A673 (cell line): ENCODE data around the gene ZFPL1.

Experiments
- EZH2 ChIP-seq: fragments of 200-600 bp; sonication (generic); IDR thresholded peaks from 2 replicates; pipeline ENCODE4 v1.6.1; 2017; ENCODE audit warnings: borderline replicate concordance, low read depth, mild to moderate bottlenecking, mixed read lengths, antibody characterized with exemption, low read length; ENCODE audit not compliant: poor library complexity, severe bottlenecking
- TF ChIP-seq, protein P1 (sequence below): fragments of 300-800, 200-600 bp; sonication (generic); conservative IDR thresholded peaks from 2 replicates; pipeline ENCODE4 v1.5.1; 2017; ENCODE audit warnings: low read depth, mild to moderate bottlenecking, antibody characterized with exemption, low read length, moderate library complexity, mixed read lengths

DNA sequence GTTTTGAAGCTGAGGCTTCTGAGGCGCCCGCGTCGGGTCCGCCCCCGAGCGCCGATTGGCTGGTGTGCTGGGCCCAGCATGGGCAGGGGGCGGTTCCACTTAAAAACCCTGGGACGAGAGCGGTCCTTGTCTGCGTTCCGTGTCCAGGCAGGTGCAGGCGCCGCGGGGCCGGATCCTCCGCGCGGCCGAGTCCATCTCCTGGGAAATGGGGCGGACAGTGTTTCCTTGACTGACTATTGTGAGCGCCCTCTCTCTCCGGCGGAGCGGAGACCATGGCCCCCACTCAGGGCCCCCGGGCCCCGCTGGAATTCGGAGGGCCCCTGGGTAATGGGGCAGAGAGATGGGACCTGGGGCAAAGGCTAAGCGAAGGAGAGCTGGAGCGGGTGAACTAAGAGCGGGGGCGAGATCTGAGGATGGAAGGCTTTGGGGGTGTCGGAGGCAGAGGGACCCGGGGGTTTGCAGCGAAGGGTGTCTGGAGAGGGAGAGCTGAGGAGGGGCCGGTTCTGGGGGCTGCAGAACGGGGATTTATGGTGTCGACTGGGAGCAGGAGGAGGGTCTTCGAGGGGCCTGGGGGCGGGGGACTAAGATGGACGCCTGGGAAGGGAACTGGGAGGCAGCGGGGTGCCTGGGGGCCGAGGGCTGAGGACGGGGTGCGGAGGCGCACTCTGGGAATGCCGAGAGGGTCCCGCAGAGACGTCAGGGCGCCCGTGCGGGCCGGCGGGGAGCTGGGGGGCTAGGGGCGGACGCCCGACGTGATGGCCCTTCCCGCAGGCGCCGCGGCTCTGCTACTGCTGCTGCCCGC lies 27.9 kb downstream of the ZFPL1 start, which contains the start of gene TM7SF2:
- TF ChIP-seq, protein P1, sequence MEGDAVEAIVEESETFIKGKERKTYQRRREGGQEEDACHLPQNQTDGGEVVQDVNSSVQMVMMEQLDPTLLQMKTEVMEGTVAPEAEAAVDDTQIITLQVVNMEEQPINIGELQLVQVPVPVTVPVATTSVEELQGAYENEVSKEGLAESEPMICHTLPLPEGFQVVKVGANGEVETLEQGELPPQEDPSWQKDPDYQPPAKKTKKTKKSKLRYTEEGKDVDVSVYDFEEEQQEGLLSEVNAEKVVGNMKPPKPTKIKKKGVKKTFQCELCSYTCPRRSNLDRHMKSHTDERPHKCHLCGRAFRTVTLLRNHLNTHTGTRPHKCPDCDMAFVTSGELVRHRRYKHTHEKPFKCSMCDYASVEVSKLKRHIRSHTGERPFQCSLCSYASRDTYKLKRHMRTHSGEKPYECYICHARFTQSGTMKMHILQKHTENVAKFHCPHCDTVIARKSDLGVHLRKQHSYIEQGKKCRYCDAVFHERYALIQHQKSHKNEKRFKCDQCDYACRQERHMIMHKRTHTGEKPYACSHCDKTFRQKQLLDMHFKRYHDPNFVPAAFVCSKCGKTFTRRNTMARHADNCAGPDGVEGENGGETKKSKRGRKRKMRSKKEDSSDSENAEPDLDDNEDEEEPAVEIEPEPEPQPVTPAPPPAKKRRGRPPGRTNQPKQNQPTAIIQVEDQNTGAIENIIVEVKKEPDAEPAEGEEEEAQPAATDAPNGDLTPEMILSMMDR = no peak
- TF ChIP-seq EZH2 = no peak
